ENCODE measurements around the gene GAS2.

DNA sequence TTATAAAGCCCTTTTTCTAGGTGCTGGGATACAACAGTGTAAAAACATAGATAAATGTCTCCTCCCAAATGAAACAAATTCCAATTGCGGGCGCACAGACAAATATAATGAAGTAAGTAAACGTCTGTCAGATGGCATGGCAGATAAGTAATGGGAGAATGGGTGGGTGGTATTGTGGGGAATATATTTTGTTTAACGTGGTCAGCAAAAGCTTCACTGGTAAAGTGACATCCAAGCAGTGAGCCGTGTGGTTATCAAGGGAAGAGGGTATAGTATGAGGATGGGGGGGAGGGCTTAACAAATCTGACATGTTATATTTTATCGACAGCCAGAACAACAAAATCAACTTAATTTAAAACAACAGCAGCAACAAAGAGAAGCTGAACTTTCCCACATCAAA, 162.0 kb downstream of the GAS2 start:
- TF ChIP-seq, protein P1, sequence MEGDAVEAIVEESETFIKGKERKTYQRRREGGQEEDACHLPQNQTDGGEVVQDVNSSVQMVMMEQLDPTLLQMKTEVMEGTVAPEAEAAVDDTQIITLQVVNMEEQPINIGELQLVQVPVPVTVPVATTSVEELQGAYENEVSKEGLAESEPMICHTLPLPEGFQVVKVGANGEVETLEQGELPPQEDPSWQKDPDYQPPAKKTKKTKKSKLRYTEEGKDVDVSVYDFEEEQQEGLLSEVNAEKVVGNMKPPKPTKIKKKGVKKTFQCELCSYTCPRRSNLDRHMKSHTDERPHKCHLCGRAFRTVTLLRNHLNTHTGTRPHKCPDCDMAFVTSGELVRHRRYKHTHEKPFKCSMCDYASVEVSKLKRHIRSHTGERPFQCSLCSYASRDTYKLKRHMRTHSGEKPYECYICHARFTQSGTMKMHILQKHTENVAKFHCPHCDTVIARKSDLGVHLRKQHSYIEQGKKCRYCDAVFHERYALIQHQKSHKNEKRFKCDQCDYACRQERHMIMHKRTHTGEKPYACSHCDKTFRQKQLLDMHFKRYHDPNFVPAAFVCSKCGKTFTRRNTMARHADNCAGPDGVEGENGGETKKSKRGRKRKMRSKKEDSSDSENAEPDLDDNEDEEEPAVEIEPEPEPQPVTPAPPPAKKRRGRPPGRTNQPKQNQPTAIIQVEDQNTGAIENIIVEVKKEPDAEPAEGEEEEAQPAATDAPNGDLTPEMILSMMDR (IDR thresholded peaks at IDR 0.05), result no peak
- no peak for TF ChIP-seq POLR2A (IDR thresholded peaks at IDR 0.05)

All from uterus (tissue), 2 donors.